ENCODE results near the gene KIF26B. TPM values are rescaled to one million over a fixed set of nuclear protein-coding genes. Genes with fewer than 3 reads are reported as not detected.
"Not testable (repeated sequence)": the region's sequence is repeated elsewhere in the genome, so short reads cannot be mapped to it uniquely, and the experiment has no call there.

The KIF26B gene
- total RNA-seq, 2 donors from 2014 or later, result 0.31 to 0.36 TPM

DNA sequence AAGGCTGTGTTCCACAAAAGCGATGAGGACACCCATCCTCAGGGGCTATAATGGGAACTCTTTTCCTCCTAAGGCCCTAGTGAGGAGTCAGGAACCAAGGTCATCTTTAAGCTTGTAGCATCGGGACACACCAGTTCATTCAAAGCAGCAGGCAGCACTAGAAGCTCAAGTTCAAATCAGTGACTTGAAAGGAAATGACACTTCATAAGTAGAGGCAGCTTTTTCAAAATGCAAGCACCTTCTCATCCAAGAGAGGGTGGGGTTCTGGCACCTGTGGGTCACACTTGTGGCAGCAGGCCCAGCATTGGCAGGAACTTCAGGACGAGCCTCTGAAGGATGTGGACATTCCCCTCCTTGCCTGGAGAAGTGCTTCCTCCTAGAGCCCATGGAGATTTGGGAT, 496.3 kb downstream of the KIF26B start:
- intact Hi-C loops (cut with DNase I, micrococcal nuclease), result no loop called here
- DNase-seq (no peak), ATAC-seq (no peak)

DNA sequence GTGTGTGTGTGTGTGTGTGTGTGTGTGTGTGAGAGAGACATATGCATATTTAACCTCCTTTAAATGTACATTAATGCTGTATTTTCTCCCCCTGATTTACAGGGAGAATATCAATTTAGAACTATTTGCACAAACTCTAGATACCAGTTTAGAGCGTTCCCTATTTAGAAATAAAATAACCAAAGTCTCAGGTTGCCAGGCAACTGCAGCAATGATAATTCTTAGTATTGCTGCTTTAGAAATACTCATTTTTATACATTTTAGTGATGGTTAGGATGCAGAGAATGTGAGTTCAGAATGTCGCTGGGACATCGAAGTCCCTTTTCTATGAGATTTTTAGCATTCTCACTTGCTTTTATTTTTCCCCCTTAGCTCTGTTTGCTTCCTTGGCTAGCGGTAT, 497.3 kb downstream of the KIF26B start:
- ATAC-seq (no peak), DNase-seq (no peak)
- intact Hi-C loops (cut with DNase I, micrococcal nuclease), result no loop called here

DNA sequence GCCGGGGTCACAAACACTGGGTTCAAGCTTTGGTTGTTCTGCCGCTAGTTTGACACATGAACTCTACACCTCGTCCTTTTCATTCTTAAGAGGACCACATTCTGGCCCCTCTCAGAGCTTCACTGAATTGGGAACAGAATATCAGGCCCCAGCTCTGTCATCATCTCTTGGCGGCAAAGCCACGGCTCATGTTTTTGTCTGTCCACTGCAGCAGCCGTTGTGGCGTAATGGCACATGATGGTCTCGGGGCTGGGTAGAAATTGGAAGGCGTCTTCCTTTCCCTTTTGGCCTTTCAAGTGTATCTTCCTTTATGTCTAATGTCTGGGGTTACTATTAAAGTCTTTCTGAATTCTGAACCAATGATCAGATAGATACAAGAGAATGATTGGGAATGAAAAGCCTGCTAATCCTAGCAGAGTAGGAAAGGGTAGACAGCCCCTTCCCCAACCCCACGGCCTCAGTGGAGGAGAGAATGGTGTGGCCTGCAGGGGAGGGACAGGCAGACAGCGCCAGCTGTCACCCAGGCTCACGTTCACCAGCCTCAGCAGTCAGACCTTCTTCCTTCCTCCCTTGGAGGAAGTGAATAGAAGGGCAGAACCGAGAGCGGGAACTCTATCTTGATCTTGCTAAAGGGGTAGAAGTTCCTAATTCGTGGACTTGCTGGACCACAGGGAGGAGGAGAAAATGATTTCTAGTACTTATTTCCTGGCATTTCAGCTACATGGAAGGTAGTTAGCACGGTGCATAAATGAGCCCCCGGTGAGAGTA, 498.1 kb downstream of the KIF26B start:
- intact Hi-C loops (cut with DNase I, micrococcal nuclease), result no loop called here
- ATAC-seq (no peak), DNase-seq (no peak)

DNA sequence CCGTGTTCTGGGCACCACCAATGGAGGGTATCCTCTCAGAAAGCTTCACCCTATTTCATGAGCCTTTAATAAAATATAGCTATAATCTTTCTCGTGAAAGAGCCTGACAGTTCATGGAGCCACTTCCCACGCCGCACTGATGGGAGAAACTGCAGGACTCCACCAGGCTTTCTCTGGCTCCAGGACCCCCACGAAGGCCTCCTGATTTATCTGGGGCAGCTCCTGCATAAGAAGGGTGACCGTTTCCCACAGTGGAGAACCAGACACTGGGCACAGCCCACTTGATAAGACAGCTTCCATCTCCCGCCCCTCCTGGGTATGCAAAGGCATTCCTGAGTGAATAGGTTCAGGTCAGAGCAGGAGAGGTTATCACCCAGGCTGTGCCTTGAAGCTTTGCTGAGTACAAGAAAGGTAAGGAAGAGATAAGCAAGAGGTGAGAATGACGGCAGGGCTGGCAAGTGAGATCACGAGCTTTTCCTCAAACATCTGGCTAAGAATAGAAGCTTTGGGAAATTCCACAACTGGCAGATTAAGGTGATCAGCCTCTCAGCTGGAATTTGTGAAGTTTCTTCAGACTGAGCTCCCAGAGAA, 499.8 kb downstream of the KIF26B start:
- DNase-seq (no peak), ATAC-seq (no peak)
- intact Hi-C loops (cut with DNase I, micrococcal nuclease), result no loop called here

DNA sequence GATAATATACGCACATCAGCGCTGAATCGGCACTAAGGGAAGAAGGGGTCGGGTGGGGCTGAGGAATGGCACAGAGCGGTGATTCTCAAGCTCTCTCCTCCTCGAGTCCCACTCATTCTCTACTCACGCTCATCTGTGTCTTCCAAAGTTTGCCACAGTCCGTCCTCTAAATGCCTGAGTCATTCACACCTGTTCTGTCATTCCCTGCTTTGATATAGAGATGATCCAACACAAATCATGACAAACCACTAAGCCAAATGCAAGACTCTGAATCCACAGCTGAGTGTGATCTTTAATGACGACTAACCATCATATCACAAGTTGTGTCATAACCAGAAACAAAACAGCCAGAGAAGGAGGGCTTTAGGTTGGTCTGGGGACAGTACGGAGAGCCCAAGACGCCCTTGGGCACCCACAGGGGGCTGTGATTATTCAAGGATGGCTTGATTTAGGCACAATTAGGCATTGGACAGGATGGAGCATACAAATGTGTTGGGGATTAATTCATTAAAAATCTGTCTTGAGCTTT, 501.5 kb downstream of the KIF26B start:
- intact Hi-C loops (cut with DNase I, micrococcal nuclease), result no loop called here
- ATAC-seq (no peak), DNase-seq (no peak)

DNA sequence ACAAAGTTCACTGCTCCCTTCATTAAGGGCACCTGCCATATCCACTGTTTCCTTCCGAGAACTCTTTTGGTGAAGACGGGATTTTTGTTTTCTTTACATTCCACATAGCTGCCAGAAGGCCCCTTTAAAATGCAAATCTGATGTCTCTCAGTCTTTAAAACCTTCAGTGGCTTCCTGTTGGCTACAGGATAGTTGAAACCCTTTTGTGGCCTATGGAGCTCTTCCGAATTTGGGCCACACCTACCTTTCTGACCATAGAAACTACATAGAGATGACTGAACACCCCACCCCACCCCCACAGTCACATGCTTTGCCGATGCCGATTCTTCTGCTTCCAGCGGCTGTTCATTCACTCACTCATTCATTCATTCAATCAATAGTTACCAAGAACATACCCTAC, 502.6 kb downstream of the KIF26B start:
- intact Hi-C loops (cut with DNase I, micrococcal nuclease), result no loop called here
- no peak for DNase-seq
- ATAC-seq, result no peak

DNA sequence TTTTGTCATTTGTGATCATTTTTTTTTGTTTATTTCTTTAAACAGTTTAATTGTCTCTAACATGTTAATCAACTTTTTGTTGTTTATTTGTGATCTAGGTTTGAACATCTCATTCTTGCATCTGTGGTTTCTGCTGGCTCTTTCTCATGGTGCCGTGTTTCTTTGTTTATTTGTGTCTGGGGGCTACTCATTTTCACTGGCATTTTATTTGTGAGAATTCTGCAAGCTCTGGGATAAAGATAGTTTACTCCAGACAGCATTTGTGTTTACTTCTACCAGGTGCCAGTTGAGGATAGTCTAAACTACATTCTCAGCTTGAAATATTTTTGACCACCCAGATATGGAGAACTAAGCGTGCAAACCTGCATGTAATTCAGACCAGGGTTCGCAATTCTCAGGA, 508.6 kb downstream of the KIF26B start:
- ATAC-seq, result no peak
- DNase-seq, result no peak
- intact Hi-C loops (cut with DNase I, micrococcal nuclease), result no loop called here

DNA sequence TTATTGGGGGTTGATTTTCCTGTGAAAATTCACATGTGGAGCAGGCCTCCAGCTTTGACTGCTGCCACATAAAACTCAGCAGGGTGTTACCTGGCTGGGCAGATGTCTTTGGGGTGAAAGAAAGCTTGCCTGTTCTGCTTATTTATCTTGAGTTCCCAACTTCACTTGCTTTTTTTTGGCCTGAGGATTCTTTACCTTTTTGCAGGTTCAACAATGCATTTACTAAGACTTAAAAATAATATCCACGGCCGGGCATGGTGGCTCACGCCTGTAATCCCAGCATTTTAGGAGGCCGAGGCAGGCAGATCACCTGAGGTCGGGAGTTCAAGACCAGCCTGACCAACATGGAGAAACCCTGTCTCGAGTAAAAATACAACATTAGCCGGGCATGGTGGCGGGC, 509.1 kb downstream of the KIF26B start:
- ATAC-seq (no peak), DNase-seq (no peak)
- intact Hi-C loops (cut with DNase I, micrococcal nuclease), result no loop called here

DNA sequence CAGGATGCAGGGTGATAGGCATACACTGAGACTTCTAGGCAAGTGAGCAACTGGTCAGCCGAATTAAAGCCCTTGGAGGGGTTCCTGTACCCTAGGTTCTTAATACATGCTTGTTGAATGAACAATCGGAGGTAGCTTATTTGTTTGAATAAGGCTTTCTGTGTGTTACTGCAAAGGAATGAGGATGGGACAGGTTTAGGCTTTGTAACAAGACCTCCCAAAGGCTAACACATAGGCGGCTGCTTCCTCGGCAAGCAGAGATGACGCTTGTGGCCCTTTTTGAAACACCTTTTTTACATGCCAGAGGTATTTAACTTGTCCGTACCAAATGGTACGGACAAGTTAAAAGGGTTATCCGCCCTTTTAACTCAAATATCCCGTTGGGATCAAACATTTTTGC, 511.6 kb downstream of the KIF26B start:
- intact Hi-C loops (cut with DNase I, micrococcal nuclease), result no loop called here
- no peak for DNase-seq
- ATAC-seq, result no peak

DNA sequence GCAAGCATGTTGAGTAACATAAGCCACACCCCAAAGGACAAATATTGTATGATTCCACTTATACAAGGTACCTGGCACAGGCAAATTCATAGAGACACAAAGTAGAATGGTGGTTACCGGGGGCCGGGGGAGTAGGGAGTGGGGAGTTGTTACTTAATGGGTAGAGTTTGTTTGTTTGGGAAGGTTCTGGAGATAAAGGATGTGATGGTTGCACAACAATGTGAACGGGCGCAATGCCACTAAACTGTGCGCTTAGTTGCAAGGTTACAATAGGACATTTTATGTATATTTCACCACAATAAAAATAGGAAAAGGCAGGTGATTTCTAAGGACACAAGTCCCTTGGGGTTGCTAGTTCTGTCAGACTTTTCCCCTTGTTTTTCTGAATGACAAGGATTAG, 516.6 kb downstream of the KIF26B start:
- DNase-seq (no peak), ATAC-seq (no peak)
- intact Hi-C loops (cut with DNase I, micrococcal nuclease), result no loop called here

DNA sequence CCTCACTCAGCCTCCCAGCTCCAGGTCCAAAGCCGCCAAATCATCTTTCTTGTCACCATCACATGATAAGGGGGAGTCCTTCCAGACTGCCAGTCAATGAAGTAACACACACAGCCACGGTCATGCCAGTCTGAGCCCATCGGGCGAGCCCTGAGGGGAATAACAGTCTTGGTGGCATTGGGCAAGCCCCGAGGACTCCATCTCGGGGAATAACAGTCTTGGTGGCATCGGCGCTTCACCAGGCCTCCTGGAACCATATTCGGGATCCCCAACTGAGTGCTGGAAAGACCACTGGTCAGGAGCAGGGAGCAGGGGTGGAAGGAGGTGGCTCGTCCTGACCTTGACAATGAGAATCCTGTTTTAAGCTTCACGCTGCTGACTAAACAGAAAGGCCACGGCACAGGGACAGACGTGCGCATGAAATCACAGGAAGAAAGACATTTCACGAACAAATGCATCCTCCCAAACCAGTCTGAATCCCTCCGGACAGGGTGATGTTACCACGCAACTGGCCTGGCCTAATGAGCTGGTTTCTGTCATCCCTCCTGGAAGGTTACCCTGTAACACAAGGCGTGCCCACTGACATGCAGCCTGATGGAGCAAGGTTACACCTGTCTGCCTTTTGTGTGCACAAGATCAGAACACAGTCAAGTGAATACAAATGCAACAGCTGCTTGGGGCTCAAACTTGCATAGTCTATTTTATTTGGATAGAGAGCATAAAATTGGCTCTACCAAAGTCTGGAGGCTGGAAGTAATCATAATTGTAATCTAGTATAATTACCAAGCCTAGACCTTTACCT, 517.4 kb downstream of the KIF26B start:
- ATAC-seq (no peak), DNase-seq (no peak)
- intact Hi-C loops (cut with DNase I, micrococcal nuclease), result no loop called here

DNA sequence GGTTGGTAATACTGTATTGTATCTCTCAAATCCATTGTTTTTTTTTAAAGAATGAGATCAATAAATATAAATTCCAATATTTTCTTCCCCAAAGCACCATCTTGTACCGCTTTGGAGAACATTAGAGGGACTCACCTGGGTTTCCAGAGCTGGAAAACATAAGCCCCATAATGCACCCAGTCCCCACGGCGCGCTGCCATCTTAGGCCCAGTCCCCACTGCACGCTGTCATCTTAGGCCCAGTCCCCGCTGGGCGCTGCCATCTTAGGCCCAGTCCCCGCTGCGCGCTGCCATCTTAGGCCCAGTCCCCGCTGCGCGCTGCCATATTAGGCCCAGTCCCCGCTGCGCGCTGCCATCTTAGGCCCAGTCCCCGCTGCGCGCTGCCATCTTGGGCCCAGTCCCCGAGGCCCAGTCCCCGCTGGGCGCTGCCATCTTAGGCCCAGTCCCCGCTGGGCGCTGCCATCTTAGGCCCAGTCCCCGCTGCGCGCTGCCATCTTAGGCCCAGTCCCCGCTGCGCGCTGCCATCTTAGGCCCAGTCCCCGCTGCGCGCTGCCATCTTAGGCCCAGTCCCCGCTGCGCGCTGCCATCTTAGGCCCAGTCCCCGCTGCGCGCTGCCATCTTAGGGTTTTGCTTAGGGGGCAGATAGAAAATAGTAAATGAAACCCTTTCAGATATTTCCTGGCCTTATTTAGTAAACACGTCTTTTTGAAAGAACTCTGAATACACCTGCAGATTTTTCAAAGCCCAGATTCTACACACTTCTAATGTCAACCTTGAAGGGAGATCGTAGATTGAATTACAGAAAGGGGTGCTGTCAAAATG, 518.3 kb downstream of the KIF26B start:
- intact Hi-C loops (cut with DNase I, micrococcal nuclease), result not testable (repeated sequence)

DNA sequence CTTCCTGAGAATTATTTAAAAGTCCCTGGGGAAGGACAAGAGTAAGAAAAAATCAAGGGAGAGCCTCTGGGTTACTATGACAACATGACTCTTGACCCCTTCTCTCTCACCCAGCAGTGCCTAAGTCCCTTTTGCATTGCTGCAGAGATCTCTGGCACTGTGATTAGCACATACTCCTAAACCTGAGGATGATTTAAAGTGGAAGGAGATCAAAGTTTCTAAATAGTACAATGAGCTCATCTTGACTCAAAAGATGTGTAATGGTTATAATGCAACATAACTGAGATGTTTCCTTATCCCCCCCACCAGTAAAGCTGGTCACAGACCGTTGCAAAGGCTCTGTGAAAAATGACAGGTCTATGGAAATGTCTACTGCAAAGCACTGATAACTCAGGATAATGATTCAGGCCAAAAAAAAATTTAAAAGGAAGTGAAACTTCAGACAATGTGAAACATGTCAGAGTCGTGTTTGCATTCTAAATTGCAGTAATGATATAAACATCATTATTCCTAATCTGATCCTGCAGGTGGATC, 519.2 kb downstream of the KIF26B start:
- DNase-seq, result no peak
- intact Hi-C loops (cut with DNase I, micrococcal nuclease), result no loop called here
- ATAC-seq, result no peak

More for the DNA sequence above, 518.3 kb downstream of the KIF26B start:
- not testable (repeated sequence) for ATAC-seq, DNase-seq

DNA sequence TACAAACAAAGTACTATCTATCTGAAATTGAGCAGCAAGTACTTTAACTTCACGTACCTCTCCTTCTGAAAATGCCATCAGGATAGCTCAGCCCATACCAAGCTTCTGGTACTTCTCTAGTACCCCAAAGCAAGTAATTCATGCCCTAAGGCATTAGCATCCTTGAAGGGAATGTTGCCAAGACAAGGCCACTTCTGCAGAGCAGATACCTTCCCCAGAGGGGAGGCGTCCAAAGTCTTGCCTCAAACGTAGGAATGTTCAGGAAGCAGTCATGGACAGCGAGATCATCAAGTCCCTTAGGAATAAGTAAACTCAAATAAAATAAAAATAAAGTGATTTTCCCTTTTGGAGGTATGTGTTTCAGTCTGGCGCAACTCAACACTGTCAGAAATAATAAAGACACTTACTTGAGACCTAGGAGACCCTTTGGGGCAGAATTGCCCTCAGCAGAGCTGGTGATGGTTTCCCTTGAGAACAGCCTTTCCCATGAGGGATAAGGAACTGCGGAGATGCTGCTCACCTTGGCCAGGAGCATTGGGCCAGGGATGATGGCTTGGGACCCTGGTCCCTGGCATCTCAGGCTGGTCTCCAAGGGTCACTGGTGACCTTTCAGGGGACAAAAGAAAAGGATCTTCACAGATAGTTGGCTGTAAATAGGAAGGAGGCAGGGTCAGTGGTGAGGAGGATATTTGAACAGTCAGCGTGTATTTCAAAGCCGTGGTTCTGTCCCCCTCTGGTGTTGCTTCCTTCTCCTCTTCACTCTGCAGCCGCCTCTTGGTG, 522.9 kb downstream of the KIF26B start:
- intact Hi-C loops (cut with DNase I, micrococcal nuclease), result no loop called here
- no peak for ATAC-seq
- no peak for DNase-seq

DNA sequence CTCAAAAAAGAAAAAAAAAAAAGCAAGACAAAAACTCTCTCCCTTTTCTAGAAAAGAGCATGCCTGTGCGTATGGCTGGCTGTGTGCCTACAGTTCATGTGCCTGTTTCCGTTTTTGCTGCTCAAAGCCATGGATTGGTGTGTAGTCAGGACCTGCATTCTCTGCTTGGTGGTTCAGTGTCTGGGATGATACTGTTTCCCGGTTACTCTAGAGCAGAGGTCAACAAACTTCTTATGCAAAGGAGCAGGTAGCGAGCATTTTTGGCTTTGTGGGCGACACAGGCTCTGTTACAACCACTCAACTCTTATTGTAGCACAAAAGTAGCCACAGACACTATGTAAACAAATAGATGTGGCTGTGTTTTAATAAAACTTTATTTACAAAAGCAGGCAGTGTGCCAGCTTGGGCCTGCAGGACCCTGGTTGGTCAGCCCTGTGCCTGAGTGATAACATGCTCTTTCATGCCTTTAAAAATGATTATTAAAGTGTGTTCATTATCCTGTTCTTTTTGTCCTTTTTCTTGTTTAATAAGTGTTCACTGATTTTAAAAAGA, 524.2 kb downstream of the KIF26B start:
- ATAC-seq (no peak), DNase-seq (no peak)
- intact Hi-C loops (cut with DNase I, micrococcal nuclease), result no loop called here

DNA sequence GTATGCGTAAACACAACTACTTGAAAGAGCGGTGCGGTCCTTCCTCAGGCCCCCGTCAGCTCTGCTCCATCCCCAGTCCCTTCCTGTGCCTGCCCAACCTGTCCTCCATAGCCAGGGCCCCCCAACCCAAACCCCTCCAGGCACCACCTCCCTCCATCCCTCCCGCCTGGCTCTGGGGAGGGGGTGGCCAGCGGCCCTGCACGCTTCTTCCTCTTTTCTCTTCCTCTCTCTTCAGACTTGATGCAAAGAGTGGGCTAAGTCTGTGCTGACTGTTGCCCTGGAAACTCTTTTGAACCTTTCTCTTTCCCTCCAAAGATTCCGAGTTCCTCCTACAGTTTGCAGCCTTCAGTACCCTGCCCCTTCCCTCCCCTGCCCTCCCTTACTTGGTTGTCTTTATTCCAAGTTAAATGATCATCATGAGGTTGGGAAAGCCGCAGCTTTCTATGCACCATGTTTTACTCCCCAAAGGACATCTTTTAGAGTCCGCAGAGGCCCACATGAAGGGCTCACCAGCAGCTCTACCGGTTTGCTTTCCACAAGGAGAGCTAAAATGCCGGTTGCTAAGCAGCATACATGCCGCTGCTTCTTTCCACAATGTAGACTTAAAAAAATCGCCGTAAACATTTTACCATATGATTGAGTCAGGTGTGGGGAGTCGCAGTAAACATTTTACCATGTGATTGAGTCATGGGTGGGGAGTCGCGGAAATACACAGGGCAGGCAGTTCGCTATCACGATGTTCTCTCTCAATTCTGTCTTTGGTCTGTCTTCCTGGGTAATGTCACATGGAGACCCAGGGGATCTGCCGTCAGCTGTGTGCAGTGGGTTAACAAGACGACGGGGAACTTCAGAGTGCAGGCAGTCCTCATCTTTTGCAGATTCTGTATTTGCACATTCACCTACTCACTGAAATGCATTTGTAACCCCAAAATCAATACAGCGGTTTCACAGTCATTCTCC, 525.3 kb downstream of the KIF26B start:
- no peak for ATAC-seq
- DNase-seq, result no peak
- intact Hi-C loops (cut with DNase I, micrococcal nuclease), result no loop called here

All from left colon (tissue), 2 donors.